HEK293 (cell line): ENCODE data around the gene GYG1.

Experiments used
- CTCF ChIA-PET: fragments of 350-600 bp; formaldehyde crosslinking; extraction: SDS; loops from one replicate; lab custom pipeline; 2021; ENCODE audit warnings: antibody characterized with exemption; lab: Yijun Ruan, JAX
- POLR2A ChIA-PET: fragments of 300-600 bp; formaldehyde crosslinking; extraction: SDS; loops from one replicate; lab custom pipeline; 2020; ENCODE audit warnings: antibody characterized with exemption, inconsistent platforms; lab: Yijun Ruan, JAX
- H3K27ac ChIP-seq: fragments of 200-500 bp; sonication (Bioruptor generic); 2 replicates; pipeline ENCODE4 v1.5.1; 2014; ENCODE audit warnings: low read depth, low read length, control low read depth, inconsistent platforms; ENCODE audit errors: extremely low read depth
- H3K36me3 ChIP-seq, 2 experiments: fragments of 200-500 bp in 1 of 2; sonication (Bioruptor generic) in 1 of 2; 1 replicate in 1 of 2; 2 replicates in 1 of 2; pipeline ENCODE4 v1.5.1; 2014 to 2017; ENCODE audit warnings: inconsistent platforms in 2 of 2, low read length in 2 of 2; ENCODE audit not compliant: control insufficient read depth in 2 of 2, insufficient read depth in 1 of 2
- H3K4me1 ChIP-seq: fragments of 200-500 bp; sonication (Bioruptor generic); 2 replicates; pipeline ENCODE4 v1.5.1; 2014; ENCODE audit warnings: mild to moderate bottlenecking, low read length, inconsistent platforms; ENCODE audit not compliant: control insufficient read depth, insufficient read depth
- H3K4me3 ChIP-seq: 2 replicates; pipeline ENCODE4 v1.5.1; 2011; ENCODE audit warnings: low read depth, mild to moderate bottlenecking, control low read depth, low read length, moderate library complexity
- H3K9me3 ChIP-seq: fragments of 200-500 bp; sonication (Bioruptor generic); 2 replicates; pipeline ENCODE4 v1.5.1; 2014; ENCODE audit warnings: low read depth, low read length, inconsistent platforms; ENCODE audit not compliant: control insufficient read depth, insufficient read depth
- EGR2 ChIP-seq: fragments of 450-650 bp; formaldehyde crosslinking; IDR thresholded peaks from 2 replicates; pipeline ENCODE4 v1.5.1; 2016; ENCODE audit warnings: low read depth, missing biosample characterization, missing genetic modification characterization
- ELK4 ChIP-seq: IDR thresholded peaks from 2 replicates; pipeline ENCODE4 v1.6.1; 2011; ENCODE audit warnings: mild to moderate bottlenecking, low read depth, low read length, borderline replicate concordance
- KLF17 ChIP-seq: fragments of 450-650 bp; formaldehyde crosslinking; IDR thresholded peaks from 2 replicates; pipeline ENCODE4 v1.5.1; 2016; ENCODE audit warnings: missing biosample characterization, missing genetic modification characterization
- PATZ1 ChIP-seq: fragments of 450-650 bp; formaldehyde crosslinking; IDR thresholded peaks from 2 replicates; pipeline ENCODE4 v1.5.1; 2016; ENCODE audit warnings: missing biosample characterization, missing genetic modification characterization
- PRDM1 ChIP-seq: fragments of 450-650 bp; formaldehyde crosslinking; IDR thresholded peaks from 2 replicates; pipeline ENCODE4; 2016; ENCODE audit warnings: missing biosample characterization, missing genetic modification characterization
- TCF7L2 ChIP-seq: IDR thresholded peaks from 2 replicates; pipeline ENCODE4 v1.6.1; 2011; ENCODE audit warnings: low read depth, mild to moderate bottlenecking, inconsistent platforms, low read length, moderate library complexity, borderline replicate concordance
- ZBTB21 ChIP-seq: fragments of 450-650 bp; formaldehyde crosslinking; IDR thresholded peaks from 2 replicates; pipeline ENCODE4 v1.5.1; 2017; ENCODE audit warnings: missing biosample characterization, missing genetic modification characterization
- ZBTB48 ChIP-seq: fragments of 450-650 bp; formaldehyde crosslinking; IDR thresholded peaks from 2 replicates; pipeline ENCODE4 v1.5.1; 2016; ENCODE audit warnings: missing biosample characterization, missing genetic modification characterization
- ZFP37 ChIP-seq: fragments of 450-650 bp; formaldehyde crosslinking; IDR thresholded peaks from 2 replicates; pipeline ENCODE4 v1.5.1; 2016; ENCODE audit warnings: missing biosample characterization, missing genetic modification characterization
- ZFP41 ChIP-seq: fragments of 450-650 bp; formaldehyde crosslinking; IDR thresholded peaks from 2 replicates; pipeline ENCODE4 v1.5.1; 2016; ENCODE audit warnings: missing biosample characterization, missing genetic modification characterization, borderline replicate concordance
- ZNF132 ChIP-seq: fragments of 450-650 bp; formaldehyde crosslinking; IDR thresholded peaks from 2 replicates; pipeline ENCODE4 v1.5.1; 2017; ENCODE audit warnings: missing biosample characterization, missing genetic modification characterization, borderline replicate concordance
- ZNF18 ChIP-seq: fragments of 450-650 bp; formaldehyde crosslinking; IDR thresholded peaks from 2 replicates; pipeline ENCODE4 v1.5.1; 2016; ENCODE audit warnings: missing biosample characterization, missing genetic modification characterization
- ZNF19 ChIP-seq: fragments of 450-650 bp; formaldehyde crosslinking; IDR thresholded peaks from 2 replicates; pipeline ENCODE4; 2016; ENCODE audit warnings: missing biosample characterization, missing genetic modification characterization, low read depth
- ZNF24 ChIP-seq: fragments of 450-650 bp; formaldehyde crosslinking; IDR thresholded peaks from 2 replicates; pipeline ENCODE4 v1.5.1; 2016; ENCODE audit warnings: missing biosample characterization, missing genetic modification characterization
- ZNF366 ChIP-seq: fragments of 450-650 bp; formaldehyde crosslinking; conservative IDR thresholded peaks from 2 replicates; pipeline ENCODE4 v1.5.1; 2016; ENCODE audit warnings: missing biosample characterization, missing genetic modification characterization
- ZNF423 ChIP-seq: fragments of 450-650 bp; formaldehyde crosslinking; IDR thresholded peaks from 2 replicates; pipeline ENCODE4 v1.5.1; 2016; ENCODE audit warnings: missing biosample characterization, missing genetic modification characterization
- ZNF580 ChIP-seq: fragments of 450-650 bp; formaldehyde crosslinking; IDR thresholded peaks from 2 replicates; pipeline ENCODE4 v1.5.1; 2016; ENCODE audit warnings: missing biosample characterization, missing genetic modification characterization
- ZNF610 ChIP-seq: fragments of 450-650 bp; formaldehyde crosslinking; IDR thresholded peaks from 2 replicates; pipeline ENCODE4 v1.5.1; 2016; ENCODE audit warnings: missing biosample characterization, missing genetic modification characterization, borderline replicate concordance
- ZNF626 ChIP-seq: fragments of 450-650 bp; sonication (Bioruptor Pico); formaldehyde crosslinking; IDR thresholded peaks from 2 replicates; pipeline ENCODE4 v1.5.1; 2018; ENCODE audit warnings: missing biosample characterization, missing genetic modification characterization, inconsistent platforms
- ZNF654 ChIP-seq: fragments of 450-650 bp; formaldehyde crosslinking; IDR thresholded peaks from 2 replicates; pipeline ENCODE4 v1.5.1; 2016; ENCODE audit warnings: low read depth, missing biosample characterization, missing genetic modification characterization
- ZNF704 ChIP-seq: fragments of 450-650 bp; formaldehyde crosslinking; IDR thresholded peaks from 2 replicates; pipeline ENCODE4 v1.5.1; 2016; ENCODE audit warnings: missing biosample characterization, missing genetic modification characterization
- ZNF830 ChIP-seq: fragments of 450-650 bp; IDR thresholded peaks from 2 replicates; pipeline ENCODE4 v1.5.0; 2018; ENCODE audit warnings: missing biosample characterization, missing genetic modification characterization, low read depth, mild to moderate bottlenecking, moderate library complexity

Gene GYG1

GRCh38 chr3:149016669-149017541 lies 25.6 kb downstream of the GYG1 start:
- peaks cover 0 to 55% of the 10 kb centered on the region in 2 experiments; a peak in 1 of 3 replicates for H3K36me3 ChIP-seq
- H3K4me3 ChIP-seq, result no peak overlapping the region
- TF ChIP-seq ZNF19 (tag by site-specific recombination) (no peak), ZNF654 (no peak), ZNF626 (tag by site-specific recombination) (no peak), ZFP41 (tag by site-specific recombination) (no peak), ZNF366 (tag by site-specific recombination) (no peak), ZNF704 (tag by site-specific recombination) (no peak), TCF7L2 (no peak), ZNF610 (tag by site-specific recombination) (no peak), ZNF830 (tag by site-specific recombination) (no peak), ZFP37 (tag by site-specific recombination) (no peak), PRDM1 (tag by site-specific recombination) (no peak), ZNF580 (tag by site-specific recombination) (no peak), ZBTB48 (tag by site-specific recombination) (no peak)
- ChIA-PET CTCF (interaction anchor here (0.7 kb wide), 1 partner anchor 128 kb away, joined by 4 read pairs; no protein-coding TSS in a partner anchor), POLR2A (no interaction called here)
- H3K27ac ChIP-seq, result no peak overlapping the region
- H3K4me1 ChIP-seq, result no peaks in the 10 kb centered on the region
- no peaks in the 10 kb centered on the region for H3K9me3 ChIP-seq

GRCh38 chr3:149018247-149018646 lies 26.9 kb downstream of the GYG1 start:
- CTCF ChIA-PET, result no interaction called here
- no peaks in the 10 kb centered on the region for H3K4me1 ChIP-seq
- H3K9me3 ChIP-seq, result no peaks in the 10 kb centered on the region
- H3K4me3 ChIP-seq, result no peak overlapping the region
- H3K27ac ChIP-seq, result no peak overlapping the region
- H3K36me3 ChIP-seq, result peaks cover 0 to 53% of the 10 kb centered on the region in 2 experiments; a peak in 1 of 3 replicates
- TF ChIP-seq ZNF423 (tag by site-specific recombination) (no peak), KLF17 (tag by site-specific recombination) (no peak), ZNF132 (tag by site-specific recombination) (no peak), ZBTB21 (tag by site-specific recombination) (no peak), EGR2 (tag by site-specific recombination) (no peak), PATZ1 (no peak), ZNF18 (no peak), ZNF24 (tag by site-specific recombination) (no peak), ELK4 (no peak)
- TF ChIP-seq, all 188 proteins: peak for 0
- POLR2A ChIA-PET, result no interaction called here
